GM11168 (cell line): ENCODE data around the gene PIGQ.

Source experiments
- in situ Hi-C: fragments of 300-500 bp; cut with MboI; formaldehyde crosslinking; loops from one replicate; pipeline ENCODE4 v1.12.0; 2022; ENCODE audit warnings: low sequenced_read_pairs; ENCODE audit not compliant: unreplicated experiment

The PIGQ gene

GRCh38 chr16:554297-554621 lies 15.5 kb upstream of the PIGQ start:
- in situ Hi-C loops: no loop called here

GRCh38 chr16:554640-555365 lies 15.0 kb upstream of the PIGQ start:
- in situ Hi-C loops: no loop called here

GRCh38 chr16:555528-556473 lies 14.0 kb upstream of the PIGQ start:
- in situ Hi-C loops: no loop called here

DNA sequence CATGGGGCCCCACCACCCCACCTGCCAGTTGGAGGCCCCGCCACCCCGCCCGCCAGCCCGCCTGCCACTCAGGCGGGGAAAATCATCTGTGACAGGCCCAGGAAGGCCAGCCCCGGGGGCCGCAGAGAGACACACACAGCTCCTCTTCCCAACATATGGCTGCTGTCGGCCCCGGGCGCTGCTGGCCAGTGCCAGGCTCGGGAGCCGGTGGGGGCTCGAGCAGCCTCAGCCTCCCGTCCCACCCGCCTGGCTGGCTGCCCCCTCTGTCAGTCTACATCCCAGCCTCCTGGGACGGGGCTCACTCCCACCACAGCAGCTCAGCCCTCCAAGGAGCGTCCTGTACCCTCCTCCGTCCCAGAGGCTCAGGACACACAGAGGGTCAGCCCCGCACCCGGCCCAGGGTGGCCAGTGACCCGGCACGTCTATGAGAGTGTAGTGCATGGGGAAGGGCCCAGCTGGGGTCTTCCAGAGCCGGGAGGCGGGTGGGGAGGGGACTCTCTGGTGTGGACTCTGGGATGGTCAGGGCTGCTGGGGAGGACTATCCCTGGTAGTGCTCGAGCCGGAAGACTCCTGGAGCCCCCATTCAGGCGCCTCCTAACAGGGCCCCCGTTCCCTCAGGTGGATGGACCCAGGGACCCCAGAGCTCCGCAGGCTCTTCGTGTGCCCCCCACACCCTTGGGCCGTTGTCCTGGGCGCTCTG lies 13.1 kb upstream of the PIGQ start:
- in situ Hi-C loops: no loop called here

- in situ Hi-C loops: no loop called here
These were observed 12.1 kb upstream of the PIGQ start for GRCh38 chr16:557463-558297.

DNA sequence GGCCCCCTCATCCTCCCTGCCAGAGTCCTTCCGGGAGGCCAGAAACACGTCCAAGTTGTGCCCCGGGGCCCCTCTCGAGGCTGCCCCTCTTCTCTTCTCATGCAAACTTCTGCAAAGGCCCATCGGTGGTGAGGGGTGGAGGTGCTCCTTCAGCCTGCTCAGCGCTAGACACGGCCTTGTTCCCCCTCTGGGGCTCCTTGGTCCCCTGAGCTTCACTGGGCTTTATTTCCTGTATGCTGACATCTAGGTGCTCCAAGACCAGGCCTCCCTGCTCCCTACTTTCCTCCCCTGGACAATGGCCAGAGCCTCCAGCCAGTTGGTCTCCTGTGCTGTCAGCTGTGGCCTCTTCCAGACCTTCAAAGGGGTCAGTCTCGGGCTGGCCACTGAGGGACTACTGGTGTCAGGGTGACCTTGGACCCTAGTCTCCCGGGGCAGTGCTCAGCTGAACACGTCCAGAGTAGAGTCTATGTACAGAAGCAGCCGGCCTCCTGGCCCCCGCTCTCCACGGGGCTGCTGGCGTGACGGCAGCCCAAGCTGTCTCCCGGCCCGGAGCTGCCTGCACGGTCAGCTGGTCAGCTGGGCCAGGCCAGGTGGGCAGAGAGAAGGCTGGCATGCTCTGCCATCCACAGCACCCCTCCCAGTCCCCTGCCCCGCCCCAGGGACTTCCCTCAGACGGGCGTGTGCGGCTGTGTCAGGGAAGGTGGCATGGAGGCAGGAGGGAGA lies 11.3 kb upstream of the PIGQ start:
- in situ Hi-C loops: no loop called here

DNA sequence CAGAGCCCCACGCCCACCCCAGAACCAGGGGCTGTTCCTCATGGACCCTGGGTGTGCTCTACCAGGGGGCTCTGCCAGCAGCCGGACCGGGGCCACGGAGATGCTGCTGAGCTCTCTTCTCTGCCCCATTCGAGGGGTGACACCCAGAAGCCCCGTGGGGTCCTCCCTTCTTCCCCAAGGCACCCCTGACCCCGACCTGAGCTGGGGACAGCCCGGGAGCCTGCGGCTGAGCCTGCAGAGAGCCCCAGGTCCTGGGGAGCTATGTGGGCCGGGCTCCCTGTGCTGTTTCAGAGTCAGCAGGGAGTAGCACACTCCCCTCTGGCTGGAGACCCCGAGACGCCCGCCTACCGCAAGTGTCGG lies 10.8 kb upstream of the PIGQ start:
- in situ Hi-C loops: no loop called here

DNA sequence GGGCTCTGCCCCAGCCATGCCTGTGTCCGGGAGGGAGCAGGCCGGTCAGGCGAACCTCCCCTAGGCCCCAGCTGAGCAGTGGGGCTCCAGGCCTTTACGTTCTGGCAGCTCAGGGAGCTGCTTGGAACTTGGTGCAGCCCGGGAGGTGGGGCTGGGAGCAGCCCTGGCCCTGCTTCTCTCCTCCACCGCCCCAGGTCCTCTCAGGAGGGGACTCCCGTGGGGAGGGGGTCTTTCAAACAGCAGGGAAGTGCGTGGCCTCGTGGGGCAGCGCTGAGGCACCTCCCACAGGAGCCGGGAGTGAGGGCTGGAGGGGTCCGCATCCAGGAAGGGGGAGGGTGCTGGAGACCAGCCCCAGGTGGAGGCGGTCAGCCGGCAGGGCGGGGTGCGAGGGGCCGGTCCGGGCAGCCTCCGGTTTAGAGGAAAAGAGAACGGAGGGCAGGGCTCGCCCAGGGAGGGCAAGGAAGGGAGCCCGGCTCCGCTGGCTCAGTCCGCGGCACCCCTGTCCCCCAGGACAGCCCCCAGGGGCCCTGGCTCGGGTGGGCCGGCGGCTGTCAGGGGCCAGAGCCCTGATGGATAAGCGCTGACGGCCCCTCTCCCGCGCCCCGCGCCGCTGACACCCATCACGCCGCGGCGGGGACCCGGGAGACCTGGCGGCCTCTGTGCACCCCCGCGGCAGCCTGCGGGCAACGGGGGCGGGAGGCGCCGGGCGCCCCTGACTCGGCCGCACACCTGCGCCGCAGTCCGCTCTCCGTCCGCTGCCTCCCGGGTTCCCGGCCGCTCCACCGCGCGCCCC lies 10.2 kb upstream of the PIGQ start:
- in situ Hi-C loops: no loop called here

DNA sequence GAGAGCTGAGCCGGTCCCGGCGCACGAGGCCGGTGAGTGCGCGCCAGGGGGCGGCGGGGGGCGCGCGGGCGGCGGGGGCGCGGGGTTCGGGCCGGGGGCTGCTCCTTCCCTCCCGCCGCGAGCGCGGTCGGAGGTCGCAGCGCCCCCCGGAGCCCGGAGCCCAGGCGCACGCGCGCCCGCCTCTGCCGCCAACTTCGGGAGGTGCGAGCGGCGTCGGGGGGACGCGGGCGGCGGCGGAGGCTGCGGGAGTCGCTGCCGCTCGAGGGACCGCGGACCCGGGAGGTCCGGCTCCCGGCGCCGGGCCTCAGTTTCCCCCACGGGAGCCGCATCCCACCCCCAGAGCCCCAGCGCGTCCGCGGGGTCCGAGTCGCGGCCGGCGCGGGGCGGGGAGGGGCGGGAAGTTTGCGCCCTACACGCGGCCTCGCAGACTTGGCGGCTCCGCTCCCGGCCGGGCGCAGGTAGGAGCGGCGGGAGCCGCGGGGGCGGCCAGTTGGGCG lies 9.5 kb upstream of the PIGQ start, which contains the start of gene PRR35:
TSS of gene PRR35 (plus strand) at position 191 of the 497 bp plus-strand sequence. CDS start 2,901 bp downstream, outside the sequence.
- in situ Hi-C loops: no loop called here

GRCh38 chr16:560701-561412 lies 8.9 kb upstream of the PIGQ start:
- in situ Hi-C loops: no loop called here

DNA sequence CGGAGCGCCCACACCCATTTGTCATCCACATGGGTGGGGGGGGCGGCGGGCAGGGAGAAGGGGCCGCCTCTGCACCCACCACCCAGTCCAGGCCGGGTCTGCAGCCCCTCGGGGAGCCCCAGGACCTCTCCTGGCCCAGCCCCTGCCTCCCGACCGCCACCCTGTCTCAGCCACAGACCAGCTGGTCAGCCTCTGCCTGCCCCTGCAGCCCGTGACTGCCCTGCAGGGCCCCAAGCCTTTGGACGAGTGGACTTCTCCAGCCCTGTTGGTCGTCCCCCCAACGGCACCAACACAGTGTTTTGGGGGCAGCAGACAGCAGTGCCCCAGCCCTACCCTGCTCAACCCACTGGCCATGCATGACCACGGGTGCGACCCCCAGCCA lies 8.4 kb upstream of the PIGQ start:
- in situ Hi-C loops: no loop called here

GRCh38 chr16:561957-562938 lies 7.5 kb upstream of the PIGQ start:
- in situ Hi-C loops: no loop called here

DNA sequence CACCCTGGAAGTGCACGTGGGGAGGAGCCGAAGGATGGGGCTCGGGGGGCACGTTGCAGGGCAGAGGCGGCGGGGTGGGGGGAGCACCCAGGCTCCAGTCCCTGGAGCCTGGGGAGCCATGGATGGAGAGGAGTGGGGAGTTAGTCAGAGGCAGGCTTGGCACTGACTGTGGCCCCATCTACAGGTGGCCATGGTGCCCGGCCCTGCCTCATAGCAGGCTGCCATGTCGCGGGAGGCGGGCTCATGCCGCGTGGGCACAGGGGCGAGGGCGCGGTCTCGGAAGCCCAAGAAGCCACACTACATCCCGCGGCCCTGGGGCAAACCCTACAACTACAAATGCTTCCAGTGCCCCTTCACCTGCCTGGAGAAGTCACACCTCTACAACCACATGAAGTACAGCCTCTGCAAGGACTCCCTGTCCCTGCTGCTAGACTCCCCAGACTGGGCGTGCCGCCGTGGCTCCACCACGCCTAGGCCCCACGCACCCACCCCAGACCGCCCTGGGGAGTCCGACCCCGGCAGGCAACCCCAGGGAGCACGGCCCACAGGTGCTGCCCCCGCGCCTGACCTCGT lies 6.6 kb upstream of the PIGQ start:
- in situ Hi-C loops: no loop called here

DNA sequence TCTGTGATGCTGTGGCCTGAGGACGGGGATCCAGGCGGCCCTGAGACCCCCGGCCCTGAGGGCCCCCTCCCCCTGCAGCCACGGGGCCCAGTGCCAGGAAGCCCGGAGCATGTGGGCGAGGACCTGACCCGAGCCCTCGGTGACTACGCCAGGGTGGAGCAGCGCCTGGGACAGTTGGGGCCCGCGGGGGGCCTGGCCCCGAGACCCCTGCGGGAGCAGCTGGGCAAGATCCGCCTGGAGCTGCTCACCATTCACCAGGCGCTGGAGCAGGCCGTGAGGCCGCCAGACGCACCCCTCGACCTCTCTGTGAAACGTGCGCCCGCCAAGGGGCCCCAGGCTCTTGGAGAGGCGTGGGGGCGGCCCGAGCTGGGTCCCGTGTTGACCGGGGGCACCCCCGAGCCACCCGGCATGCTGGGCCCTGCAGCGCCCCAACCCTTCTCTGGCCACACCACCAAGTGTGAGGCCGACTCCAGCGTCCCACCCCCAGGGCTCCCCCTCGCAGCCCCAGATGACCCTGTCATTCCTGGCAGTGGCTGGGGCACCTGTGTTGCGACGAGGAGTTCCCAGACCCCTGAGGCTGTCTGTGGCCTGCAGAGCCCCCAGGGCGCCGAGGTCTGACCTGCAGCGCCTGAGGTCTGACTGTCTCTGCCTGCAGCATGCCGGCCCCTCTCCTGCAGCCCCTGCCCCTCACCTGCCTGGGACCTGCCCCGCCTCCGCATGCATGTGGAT lies 4.9 kb upstream of the PIGQ start:
- in situ Hi-C loops: no loop called here

DNA sequence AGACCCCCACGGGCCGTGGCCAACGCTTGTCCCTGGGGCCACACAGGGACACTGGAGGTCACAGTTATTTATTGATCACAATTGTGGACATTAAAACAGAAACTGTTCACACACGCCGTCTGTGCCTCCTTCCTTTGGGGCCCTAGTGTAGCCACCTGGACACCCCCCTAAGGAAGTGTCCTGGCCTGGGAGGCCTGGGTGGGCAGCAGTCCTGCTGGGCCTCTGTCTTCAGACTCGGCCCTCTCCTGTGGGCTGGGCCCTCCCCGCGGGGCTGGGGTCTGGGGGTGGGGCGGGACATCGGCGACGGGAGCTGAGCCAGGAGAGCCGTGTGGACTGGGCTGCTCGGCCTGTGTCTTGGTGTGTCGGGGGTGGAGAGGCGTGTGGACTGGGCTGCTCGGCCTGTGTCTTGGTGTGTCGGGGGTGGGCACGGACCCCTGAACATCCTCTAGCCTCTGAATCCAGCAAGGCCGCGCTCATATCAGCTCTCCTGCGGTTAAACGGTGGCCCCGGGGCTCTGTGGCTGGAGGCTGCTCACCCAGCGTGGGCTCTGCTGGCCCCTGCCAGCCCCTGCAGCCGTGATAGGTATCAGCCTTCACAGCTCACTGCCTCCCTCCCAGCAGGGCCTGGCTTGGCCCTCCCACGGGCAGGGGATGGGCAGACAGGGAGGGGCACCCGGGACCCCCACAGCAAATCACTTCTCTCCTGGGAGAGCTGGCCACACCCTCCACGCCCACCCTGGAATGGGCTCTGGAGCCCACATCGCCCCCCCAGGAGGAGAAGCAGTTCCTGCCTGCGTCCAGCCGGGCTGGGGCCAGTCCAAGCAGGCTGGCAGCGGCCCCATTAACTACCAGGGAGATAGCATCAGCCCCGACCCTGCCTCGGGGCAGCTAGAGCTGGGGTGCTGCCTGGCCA lies 4.1 kb upstream of the PIGQ start:
- in situ Hi-C loops: no loop called here
